Stimulated activated CD8-positive, alpha-beta memory T cell treated with anti-CD3 and anti-CD28 coated beads, Interleukin-7, amount 100 ng/mL, for 1 hour (primary cell): ENCODE data around the gene TMTC2.
"Not testable (repeated sequence)": the region's sequence is repeated elsewhere in the genome, so short reads cannot be mapped to it uniquely, and the experiment has no call there.

Source experiments
- DNase-seq, 2 donors: peaks; one replicate each; pipeline ENCODE4 v3.0.0-alpha.2; 2020; ENCODE audit warnings: low read depth in 2 of 2

The TMTC2 gene

GRCh38 chr12:82841487-82841904 lies 154.8 kb downstream of the TMTC2 start:
- no peak for DNase-seq

- DNase-seq: no peak
Observed at GRCh38 chr12:82842480-82842879, 155.8 kb downstream of the TMTC2 start.

GRCh38 chr12:82845076-82845475 lies 158.4 kb downstream of the TMTC2 start:
- not testable (repeated sequence) for DNase-seq

GRCh38 chr12:82848845-82849244 lies 162.1 kb downstream of the TMTC2 start:
- DNase-seq: no peak

- no peak for DNase-seq
Observed at GRCh38 chr12:82852529-82852928, 165.8 kb downstream of the TMTC2 start.

GRCh38 chr12:82855872-82856271 lies 169.2 kb downstream of the TMTC2 start:
- DNase-seq: no peak

- no peak for DNase-seq
Observed at GRCh38 chr12:82857276-82857675, 170.6 kb downstream of the TMTC2 start.

GRCh38 chr12:82857911-82858533 lies 171.3 kb downstream of the TMTC2 start:
- DNase-seq: no peak

GRCh38 chr12:82858534-82858917 lies 171.8 kb downstream of the TMTC2 start:
- DNase-seq: no peak

GRCh38 chr12:82862069-82862841 lies 175.5 kb downstream of the TMTC2 start:
- no peak for DNase-seq

GRCh38 chr12:82862876-82863649 lies 176.4 kb downstream of the TMTC2 start:
- no peak for DNase-seq

- no peak for DNase-seq
Observed at GRCh38 chr12:82866227-82866775, 179.6 kb downstream of the TMTC2 start.

GRCh38 chr12:82866946-82867345 lies 180.2 kb downstream of the TMTC2 start:
- DNase-seq: no peak

GRCh38 chr12:82867762-82868500 lies 181.2 kb downstream of the TMTC2 start:
- DNase-seq: no peak

GRCh38 chr12:82870771-82871377 lies 184.2 kb downstream of the TMTC2 start:
- DNase-seq: no peak

- no peak for DNase-seq
Observed at GRCh38 chr12:82872088-82872487, 185.4 kb downstream of the TMTC2 start.

- no peak for DNase-seq
Observed at GRCh38 chr12:82873309-82873708, 186.6 kb downstream of the TMTC2 start.

GRCh38 chr12:82873951-82874350 lies 187.2 kb downstream of the TMTC2 start:
- no peak for DNase-seq

GRCh38 chr12:82874945-82875344 lies 188.2 kb downstream of the TMTC2 start:
- no peak for DNase-seq

- no peak for DNase-seq
Observed at GRCh38 chr12:82876075-82876474, 189.4 kb downstream of the TMTC2 start.

GRCh38 chr12:82877963-82878362 lies 191.3 kb downstream of the TMTC2 start:
- no peak for DNase-seq
